ENCODE measurements around the gene ZNF213.

ZNF213 gene

DNA sequence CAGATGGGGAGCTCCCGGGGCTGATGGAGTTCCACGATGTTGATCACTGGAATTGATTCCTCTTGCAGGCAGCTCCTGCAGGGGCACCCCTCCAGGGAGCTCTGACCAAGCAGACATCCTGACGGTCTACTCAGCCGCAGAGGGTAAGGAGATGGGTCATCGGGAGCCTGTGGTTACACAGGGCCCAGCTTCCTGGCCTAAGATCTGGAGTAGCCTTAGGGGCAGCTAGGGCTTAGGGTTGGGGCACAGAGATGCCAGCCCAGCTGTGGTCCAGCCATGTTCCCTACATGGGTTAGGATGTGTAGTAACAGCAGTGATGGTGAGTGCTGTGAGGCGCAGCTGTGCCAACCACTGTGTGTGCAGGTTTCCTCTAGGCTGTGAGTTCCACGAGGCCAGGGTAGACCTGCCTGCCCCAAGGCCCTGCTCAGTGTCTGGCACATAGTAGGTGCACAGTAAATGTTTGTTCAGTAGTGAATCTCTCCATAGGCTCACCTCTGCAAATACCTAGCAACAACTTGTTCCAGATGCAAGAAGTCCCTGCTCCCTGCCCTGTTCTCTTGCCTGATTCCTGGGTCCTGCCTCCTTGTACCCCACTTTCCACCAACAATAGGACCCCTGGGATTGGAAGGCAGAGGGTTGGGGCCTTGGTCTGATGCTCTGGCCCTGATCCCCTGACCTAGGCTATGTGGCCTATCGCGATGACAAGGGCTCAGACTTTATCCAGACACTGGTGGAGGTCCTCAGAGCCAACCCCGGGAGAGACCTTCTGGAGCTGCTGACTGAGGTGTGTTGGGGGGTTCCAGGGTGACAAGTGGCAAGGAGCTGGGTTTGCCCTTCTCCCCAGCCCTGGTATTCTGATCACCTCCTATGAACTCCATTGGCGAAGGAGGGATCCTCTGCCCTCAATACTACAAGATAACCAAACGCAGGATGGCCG lies 13.7 kb downstream of the ZNF213 start:
- peak overlapping the region; percentile 39 for H3K23ac ChIP-seq (ENCODE audit: low read depth, low read length, poor library complexity)

GRCh38 chr16:3149193-3149530 lies 14.3 kb downstream of the ZNF213 start:
- Histone ChIP-seq H4K91ac (ENCODE audit: low read depth, low read length, poor library complexity) (no peak overlapping the region), H3K4ac (ENCODE audit: low read length) (no peak overlapping the region), H3K36me3 (replicated peaks in 1 of 2; ENCODE audit: control insufficient read depth in 2 of 2, insufficient read depth in 2 of 2, low read length in 2 of 2) (no peaks in the 10 kb centered on the region), H2AK5ac (ENCODE audit: low read depth, low read length) (peak overlapping the region; percentile 29), H3K79me1 (ENCODE audit: low read depth, low read length) (no peaks in the 10 kb centered on the region), H3K14ac (ENCODE audit: low read length) (no peak overlapping the region), H2BK15ac (ENCODE audit: low read length) (peak overlapping the region; percentile 56), H3K4me2 (ENCODE audit: insufficient read depth, low read length, poor library complexity, severe bottlenecking) (no peak overlapping the region), H2BK12ac (ENCODE audit: low read length) (no peak overlapping the region), H2AFZ (ENCODE audit: low read length) (peak overlapping the region; percentile 84), H3K27me3 (ENCODE audit: control insufficient read depth in 3 of 3, insufficient read depth in 3 of 3, low read depth in 1 of 3, low read length in 3 of 3) (peaks cover 0 to 12% (median 10%) of the 10 kb centered on the region in 3 experiments), H2BK120ac (ENCODE audit: low read depth, low read length) (no peak overlapping the region), H3K9me3 (replicated peaks in 1 of 2; ENCODE audit: control insufficient read depth in 2 of 2, insufficient read depth in 1 of 2, low read depth in 1 of 2, low read length in 2 of 2) (no peaks in the 10 kb centered on the region), H4K8ac (ENCODE audit: low read depth, low read length) (no peak overlapping the region), H3K27ac (replicated peaks; ENCODE audit: low read length) (peak overlapping the region; percentile 34), H3K4me1 (ENCODE audit: control insufficient read depth in 2 of 2, insufficient read depth in 1 of 2, low read depth in 1 of 2, low read length in 2 of 2) (peaks cover 2 to 4% of the 10 kb centered on the region in 2 donors), H3K23ac (ENCODE audit: low read depth, low read length, poor library complexity) (no peak overlapping the region), H2BK5ac (ENCODE audit: low read length) (no peak overlapping the region), H3K18ac (ENCODE audit: low read length) (peak overlapping the region; percentile 8), H3K9ac (ENCODE audit: low read depth, low read length, poor library complexity) (no peak overlapping the region), H3K4me3 (ENCODE audit: low read length in 2 of 2) (peak overlapping the region in 1 of 2 donors; percentile 74)
- WGBS, 2 donors (ENCODE audit: extremely low coverage in 2 of 2, insufficient read length in 2 of 2, insufficient replicate concordance in 1 of 2): no CpG with 5 or more reads among the region's 6 CpGs
- no peak for DNase-seq (ENCODE audit: low spot score)

More for the DNA sequence above, 13.7 kb downstream of the ZNF213 start:
- Histone ChIP-seq H3K18ac (ENCODE audit: low read length) (no peak overlapping the region), H3K4ac (ENCODE audit: low read length) (no peak overlapping the region), H2AK5ac (ENCODE audit: low read depth, low read length) (no peak overlapping the region), H3K79me1 (ENCODE audit: low read depth, low read length) (no peaks in the 10 kb centered on the region), H3K36me3 (replicated peaks in 1 of 2; ENCODE audit: control insufficient read depth in 2 of 2, insufficient read depth in 2 of 2, low read length in 2 of 2) (no peaks in the 10 kb centered on the region), H3K27ac (replicated peaks; ENCODE audit: low read length) (no peak overlapping the region), H3K4me3 (ENCODE audit: low read length in 2 of 2) (no peak overlapping the region), H2BK120ac (ENCODE audit: low read depth, low read length) (no peak overlapping the region), H3K9me3 (replicated peaks in 1 of 2; ENCODE audit: control insufficient read depth in 2 of 2, insufficient read depth in 1 of 2, low read depth in 1 of 2, low read length in 2 of 2) (no peaks in the 10 kb centered on the region), H4K8ac (ENCODE audit: low read depth, low read length) (no peak overlapping the region), H3K14ac (ENCODE audit: low read length) (no peak overlapping the region), H3K9ac (ENCODE audit: low read depth, low read length, poor library complexity) (no peak overlapping the region), H2AFZ (ENCODE audit: low read length) (no peak overlapping the region), H2BK5ac (ENCODE audit: low read length) (no peak overlapping the region), H3K27me3 (ENCODE audit: control insufficient read depth in 3 of 3, insufficient read depth in 3 of 3, low read depth in 1 of 3, low read length in 3 of 3) (peaks cover 0 to 12% (median 10%) of the 10 kb centered on the region in 3 experiments), H2BK15ac (ENCODE audit: low read length) (peak overlapping the region; percentile 9), H4K91ac (ENCODE audit: low read depth, low read length, poor library complexity) (no peak overlapping the region), H3K4me2 (ENCODE audit: insufficient read depth, low read length, poor library complexity, severe bottlenecking) (no peak overlapping the region), H2BK12ac (ENCODE audit: low read length) (no peak overlapping the region), H3K4me1 (ENCODE audit: control insufficient read depth in 2 of 2, insufficient read depth in 1 of 2, low read depth in 1 of 2, low read length in 2 of 2) (peaks cover 2 to 4% of the 10 kb centered on the region in 2 donors)
- WGBS, 2 donors (ENCODE audit: extremely low coverage in 2 of 2, insufficient read length in 2 of 2, insufficient replicate concordance in 1 of 2): no CpG with 5 or more reads among the region's 13 CpGs
- no peak for DNase-seq (ENCODE audit: low spot score)

- H2BK120ac ChIP-seq (ENCODE audit: low read depth, low read length): no peak overlapping the region
- H2AK5ac ChIP-seq (ENCODE audit: low read depth, low read length): peak overlapping the region; percentile 29
- H3K9ac ChIP-seq (ENCODE audit: low read depth, low read length, poor library complexity): peak overlapping the region; percentile 86
- peak overlapping the region; percentile 99 for H2BK15ac ChIP-seq (ENCODE audit: low read length)
- peak overlapping the region; percentile 84 for H2AFZ ChIP-seq (ENCODE audit: low read length)
- no peaks in the 10 kb centered on the region for H3K36me3 ChIP-seq (replicated peaks in 1 of 2; ENCODE audit: control insufficient read depth in 2 of 2, insufficient read depth in 2 of 2, low read length in 2 of 2)
- H3K79me1 ChIP-seq (ENCODE audit: low read depth, low read length): no peaks in the 10 kb centered on the region
- peak overlapping the region; percentile 77 for H3K14ac ChIP-seq (ENCODE audit: low read length)
- H4K8ac ChIP-seq (ENCODE audit: low read depth, low read length): no peak overlapping the region
- H3K27ac ChIP-seq (replicated peaks; ENCODE audit: low read length): peak overlapping the region; percentile 42
- H3K4me1 ChIP-seq (ENCODE audit: control insufficient read depth in 2 of 2, insufficient read depth in 1 of 2, low read depth in 1 of 2, low read length in 2 of 2): peaks cover 2 to 4% of the 10 kb centered on the region in 2 donors
- H3K9me3 ChIP-seq (replicated peaks in 1 of 2; ENCODE audit: control insufficient read depth in 2 of 2, insufficient read depth in 1 of 2, low read depth in 1 of 2, low read length in 2 of 2): no peaks in the 10 kb centered on the region
- peak overlapping the region; percentile 79 for H2BK5ac ChIP-seq (ENCODE audit: low read length)
- H3K4me2 ChIP-seq (ENCODE audit: insufficient read depth, low read length, poor library complexity, severe bottlenecking): peak overlapping the region; percentile 99
- peak overlapping the region; percentile 74 to 86 for H3K4me3 ChIP-seq (ENCODE audit: low read length in 2 of 2)
- H3K27me3 ChIP-seq (ENCODE audit: control insufficient read depth in 3 of 3, insufficient read depth in 3 of 3, low read depth in 1 of 3, low read length in 3 of 3): peaks cover 0 to 12% (median 12%) of the 10 kb centered on the region in 3 experiments
- H3K4ac ChIP-seq (ENCODE audit: low read length): no peak overlapping the region
- no CpG with 5 or more reads among the region's 41 CpGs for WGBS, 2 donors (ENCODE audit: extremely low coverage in 2 of 2, insufficient read length in 2 of 2, insufficient replicate concordance in 1 of 2)
- H3K18ac ChIP-seq (ENCODE audit: low read length): peak overlapping the region; percentile 98
- peak; percentile 65 for DNase-seq (ENCODE audit: low spot score)
- H3K23ac ChIP-seq (ENCODE audit: low read depth, low read length, poor library complexity): peak overlapping the region; percentile 75
- no peak overlapping the region for H4K91ac ChIP-seq (ENCODE audit: low read depth, low read length, poor library complexity)
- H2BK12ac ChIP-seq (ENCODE audit: low read length): no peak overlapping the region
Observed at GRCh38 chr16:3149630-3150345, 15.0 kb downstream of the ZNF213 start.
